HEK293T (cell line): ENCODE results near the gene GAD1.

ENCODE experiments used
- CTCF ChIA-PET: fragments of 350-600 bp; formaldehyde crosslinking; extraction: SDS; loops from one replicate; lab custom pipeline; 2021; ENCODE audit warnings: antibody characterized with exemption, inconsistent platforms; lab: Yijun Ruan, JAX
- POLR2A ChIA-PET: fragments of 350-600 bp; formaldehyde crosslinking; extraction: SDS; loops from one replicate; lab custom pipeline; 2020; ENCODE audit warnings: antibody characterized with exemption, inconsistent platforms; lab: Yijun Ruan, JAX
- DNase-seq: peaks from one replicate; pipeline ENCODE4 v3.0.0; 2012; ENCODE audit warnings: mixed read lengths; ENCODE audit errors: extremely low spot score
- ARNT ChIP-seq: fragments of 450-650 bp; IDR thresholded peaks from 2 replicates; pipeline ENCODE4 v1.6.1; 2017; ENCODE audit warnings: mild to moderate bottlenecking
- BHLHE40 ChIP-seq: fragments of 450-650 bp; IDR thresholded peaks from 2 replicates; pipeline ENCODE4 v1.6.1; 2016; ENCODE audit warnings: mild to moderate bottlenecking, moderate library complexity, borderline replicate concordance
- CTBP1 ChIP-seq: fragments of 450-650 bp; IDR thresholded peaks from 2 replicates; pipeline ENCODE4 v1.6.1; 2016; ENCODE audit warnings: borderline replicate concordance
- ELF4 ChIP-seq: fragments of 450-650 bp; IDR thresholded peaks from 2 replicates; pipeline ENCODE4 v1.6.1; 2017; ENCODE audit warnings: antibody characterized with exemption
- FOXA1 ChIP-seq: fragments of 450-650 bp; IDR thresholded peaks from 2 replicates; pipeline ENCODE4 v1.6.1; 2016; ENCODE audit warnings: mild to moderate bottlenecking
- FOXK2 ChIP-seq: fragments of 450-650 bp; IDR thresholded peaks from 2 replicates; pipeline ENCODE4 v1.6.1; 2016; ENCODE audit warnings: mild to moderate bottlenecking
- FOXM1 ChIP-seq: fragments of 450-650 bp; IDR thresholded peaks from 2 replicates; pipeline ENCODE4 v1.6.1; 2017; ENCODE audit warnings: mild to moderate bottlenecking, borderline replicate concordance
- HDGF ChIP-seq: fragments of 450-650 bp; IDR thresholded peaks from 2 replicates; pipeline ENCODE4 v1.6.1; 2017; ENCODE audit warnings: antibody characterized with exemption, borderline replicate concordance
- L3MBTL2 ChIP-seq: fragments of 450-650 bp; conservative IDR thresholded peaks from 2 replicates; pipeline ENCODE4 v1.6.1; 2016; ENCODE audit warnings: mild to moderate bottlenecking
- LEF1 ChIP-seq: fragments of 450-650 bp; IDR thresholded peaks from 2 replicates; pipeline ENCODE4 v1.6.1; 2017; ENCODE audit warnings: mild to moderate bottlenecking, borderline replicate concordance
- NFRKB ChIP-seq: fragments of 450-650 bp; IDR thresholded peaks from 2 replicates; pipeline ENCODE4 v1.6.1; 2016; ENCODE audit warnings: mild to moderate bottlenecking, moderate library complexity
- PKNOX1 ChIP-seq: fragments of 450-650 bp; IDR thresholded peaks from 2 replicates; pipeline ENCODE4 v1.6.1; 2016
- SP1 ChIP-seq: fragments of 450-650 bp; IDR thresholded peaks from 2 replicates; pipeline ENCODE4 v1.6.1; 2017
- SUZ12 ChIP-seq: fragments of 450-650 bp; IDR thresholded peaks from 2 replicates; pipeline ENCODE4 v1.6.1; 2016; ENCODE audit warnings: mild to moderate bottlenecking
- TARDBP ChIP-seq: fragments of 450-650 bp; IDR thresholded peaks from 2 replicates; pipeline ENCODE4 v1.6.1; 2016
- ZNF384 ChIP-seq: fragments of 450-650 bp; IDR thresholded peaks from 2 replicates; pipeline ENCODE4 v1.6.1; 2016

Gene GAD1

GRCh38 chr2:170821531-170822289 is 5.0 kb downstream of the GAD1 start:
- POLR2A ChIA-PET: no interaction called here
- TF ChIP-seq ARNT (no peak), FOXA1 (no peak)
- DNase-seq: no peak

GRCh38 chr2:170822290-170823087 is 5.8 kb downstream of the GAD1 start:
- POLR2A ChIA-PET: no interaction called here
- TF ChIP-seq ZNF384 (no peak), SUZ12 (no peak), BHLHE40 (no peak), LEF1 (no peak), FOXK2 (no peak), SP1 (no peak), PKNOX1 (no peak), L3MBTL2 (no peak), CTBP1 (no peak), NFRKB (no peak), HDGF (no peak), TARDBP (no peak), FOXA1 (no peak), ELF4 (no peak), ARNT (no peak), FOXM1 (no peak)
- CTCF ChIA-PET: no interaction called here
- DNase-seq: no peak

More at GRCh38 chr2:170821531-170822289, 5.0 kb downstream of the GAD1 start:
- CTCF ChIA-PET: no interaction called here

GRCh38 chr2:170823088-170823897 is 6.6 kb downstream of the GAD1 start:
- no peak for DNase-seq
- TF ChIP-seq HDGF (no peak), FOXK2 (no peak), FOXA1 (no peak), SUZ12 (no peak), TARDBP (no peak), FOXM1 (no peak), CTBP1 (no peak), BHLHE40 (no peak), ELF4 (no peak), SP1 (no peak), ZNF384 (no peak), LEF1 (no peak)
- ChIA-PET CTCF (no interaction called here), POLR2A (no interaction called here)

GRCh38 chr2:170823898-170824215 is 7.2 kb downstream of the GAD1 start:
- CTCF ChIA-PET: no interaction called here
- no peak for DNase-seq
- POLR2A ChIA-PET: no interaction called here
- TF ChIP-seq ARNT (no peak), LEF1 (no peak), TARDBP (no peak), FOXM1 (no peak), SUZ12 (no peak), ELF4 (no peak), BHLHE40 (no peak), FOXK2 (no peak), L3MBTL2 (no peak), CTBP1 (no peak), PKNOX1 (no peak), HDGF (no peak), FOXA1 (no peak), ZNF384 (no peak), SP1 (no peak), NFRKB (no peak)

- TF ChIP-seq SP1 (no peak), NFRKB (no peak), SUZ12 (no peak)
- no peak for DNase-seq
- POLR2A ChIA-PET: interaction anchor here (1.4 kb wide), 1 partner anchor 8 kb away, joined by 5 read pairs; the partner anchor contains the start of gene GAD1
- CTCF ChIA-PET: interaction anchor here (1.1 kb wide), 1 partner anchor 49 kb away, joined by 4 read pairs; no protein-coding TSS in a partner anchor
Measured at GRCh38 chr2:170824526-170825015, 7.9 kb downstream of the GAD1 start.

- ChIA-PET POLR2A (no interaction called here), CTCF (no interaction called here)
- no peak for TF ChIP-seq FOXM1
- no peak for TF ChIP-seq L3MBTL2
- TF ChIP-seq FOXA1: no peak
- TF ChIP-seq PKNOX1: no peak
- no peak for TF ChIP-seq FOXK2
- no peak for TF ChIP-seq TARDBP
- no peak for TF ChIP-seq CTBP1
- no peak for TF ChIP-seq SUZ12
- TF ChIP-seq ZNF384: no peak
- DNase-seq: no peak
Measured at GRCh38 chr2:170827841-170828532, 11.3 kb downstream of the GAD1 start.
